GM19193 (cell line): ENCODE measurements around the gene SLC38A3.
A peak's percentile ranks its signal among the peaks of the same experiment; 100 is the strongest.

Source experiments
- POLR2A ChIP-seq: IDR thresholded peaks from 4 replicates; pipeline ENCODE4 v1.6.1; 2011; ENCODE audit not compliant: insufficient read depth, insufficient read length; ENCODE audit errors: extremely low read depth

Gene SLC38A3

DNA sequence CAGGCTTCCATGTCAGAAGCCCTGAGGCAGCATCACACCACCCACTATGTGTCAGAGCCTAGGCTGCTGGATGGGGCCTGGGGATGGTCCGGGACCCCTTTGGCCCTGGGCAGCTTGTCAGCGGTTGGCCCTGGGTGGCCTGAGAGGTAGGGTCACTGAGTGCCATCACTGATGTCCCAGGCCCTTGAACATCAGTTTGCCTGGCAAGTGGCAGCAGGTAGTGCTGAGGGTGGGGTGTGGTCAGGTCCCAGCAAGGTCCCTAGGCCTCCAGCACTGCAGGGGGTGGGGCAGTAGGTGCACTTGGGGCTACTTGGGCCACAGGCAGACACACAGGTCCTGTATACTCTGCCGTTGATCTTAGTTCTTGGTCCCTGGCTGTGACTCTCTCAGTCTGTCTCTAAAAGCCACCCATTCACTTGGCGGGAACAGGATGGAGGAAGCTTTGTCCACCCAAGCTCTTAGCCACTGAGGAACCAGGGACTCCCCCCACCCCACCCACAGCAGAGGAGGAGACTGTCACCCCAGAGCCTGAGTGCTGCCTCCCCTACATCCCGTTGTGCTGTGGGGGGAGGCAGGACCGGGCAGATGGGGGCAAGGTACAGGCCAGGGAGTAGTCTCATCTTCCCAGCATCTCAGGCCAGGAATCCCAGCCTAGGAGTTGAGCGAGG is 36.8 kb downstream of the SLC38A3 start:
- peak; percentile 16 for TF ChIP-seq POLR2A

DNA sequence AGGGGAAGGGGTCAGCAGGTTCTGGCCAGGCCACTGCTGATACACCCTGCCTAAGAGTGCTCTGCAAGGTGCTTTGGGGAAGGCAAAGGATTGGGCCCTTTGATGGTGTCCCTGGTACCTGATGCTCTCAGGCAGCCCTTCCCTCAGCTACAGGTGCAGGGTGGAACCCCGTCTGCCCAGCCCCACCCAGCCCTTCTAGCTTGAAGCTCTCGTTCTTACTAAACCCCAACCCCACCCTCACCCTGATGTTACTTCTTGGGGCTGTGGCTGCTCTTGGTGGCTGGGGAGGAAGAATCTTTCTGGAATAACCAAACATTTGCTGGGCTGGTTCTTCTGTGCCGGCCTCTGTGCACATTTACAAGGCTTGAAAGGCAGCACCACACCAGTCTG is 37.3 kb downstream of the SLC38A3 start:
- no peak for TF ChIP-seq POLR2A

DNA sequence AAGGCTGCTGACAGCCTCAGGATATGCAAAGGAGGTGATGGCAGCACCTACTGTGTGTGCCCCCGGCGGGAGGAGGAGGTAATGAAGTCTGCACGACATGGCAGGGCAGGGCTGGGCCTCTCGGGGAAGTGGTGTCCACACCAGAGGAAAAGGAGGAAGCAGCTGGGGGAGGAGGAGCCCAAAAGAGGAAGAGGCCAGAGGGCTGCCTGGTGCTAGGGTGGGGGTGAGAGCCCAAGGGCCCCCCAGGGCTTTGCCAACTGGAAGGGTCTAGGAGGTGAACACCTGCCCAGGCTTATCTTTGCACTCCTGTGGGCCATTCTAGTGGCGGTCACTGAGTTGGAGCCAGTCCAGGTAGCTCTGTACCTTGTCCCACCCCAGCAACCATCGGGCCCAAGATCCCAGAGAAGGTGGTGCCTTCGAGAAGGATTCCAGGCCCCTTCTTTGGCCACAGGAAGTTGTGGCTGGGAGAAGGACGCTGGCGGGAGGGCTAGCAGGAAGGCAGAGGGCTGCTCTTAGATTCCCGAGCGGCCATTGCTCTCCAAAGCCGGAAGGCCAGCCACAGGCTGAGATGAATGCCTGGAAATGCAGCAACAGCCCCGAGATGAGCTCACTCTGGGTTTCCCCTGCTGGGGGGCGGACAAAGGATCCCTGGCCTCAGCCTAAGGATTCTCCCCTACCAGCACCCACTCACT is 37.9 kb downstream of the SLC38A3 start:
- TF ChIP-seq POLR2A: no peak

DNA sequence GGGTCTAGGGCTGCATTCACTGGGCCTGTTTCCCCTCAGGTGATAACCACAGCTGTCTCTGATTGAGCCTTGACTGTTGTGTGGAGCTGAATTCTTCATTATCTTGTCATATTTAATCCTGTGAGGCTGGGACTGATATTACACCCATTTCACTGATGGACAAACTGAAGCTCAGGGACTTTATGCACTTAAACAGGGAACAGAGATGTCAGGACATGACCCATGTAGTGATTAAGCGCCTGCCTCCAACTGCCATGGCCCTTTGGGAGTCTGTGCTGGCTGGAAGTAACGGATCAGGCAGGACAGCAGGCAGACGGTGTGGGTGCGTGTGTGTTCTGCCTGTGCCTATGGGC is 38.4 kb downstream of the SLC38A3 start:
- no peak for TF ChIP-seq POLR2A

DNA sequence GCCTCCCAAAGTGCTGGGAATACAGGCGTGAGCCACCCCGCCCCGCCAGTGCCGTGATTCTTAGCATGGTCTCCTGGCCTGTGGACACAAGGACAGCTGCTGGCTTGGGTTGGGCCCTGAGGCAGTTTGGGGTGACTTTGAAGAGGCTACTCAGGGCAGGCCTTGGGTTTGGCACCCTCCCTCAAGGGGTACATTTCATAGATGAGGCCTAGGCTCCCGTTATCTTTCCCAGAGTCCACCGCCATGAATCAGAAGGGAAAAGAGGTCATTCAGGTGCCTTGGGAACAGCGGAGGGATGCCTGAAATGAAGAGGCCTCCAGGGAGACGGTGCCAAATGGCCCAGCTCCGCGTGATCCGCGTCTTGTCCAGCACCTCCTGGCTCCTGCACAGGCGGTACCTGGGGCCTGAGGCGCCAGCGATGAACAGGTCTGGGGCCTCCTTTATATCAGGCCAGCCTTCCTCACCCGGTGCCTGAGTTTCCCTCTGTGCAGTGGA is 40.2 kb downstream of the SLC38A3 start:
- no peak for TF ChIP-seq POLR2A

DNA sequence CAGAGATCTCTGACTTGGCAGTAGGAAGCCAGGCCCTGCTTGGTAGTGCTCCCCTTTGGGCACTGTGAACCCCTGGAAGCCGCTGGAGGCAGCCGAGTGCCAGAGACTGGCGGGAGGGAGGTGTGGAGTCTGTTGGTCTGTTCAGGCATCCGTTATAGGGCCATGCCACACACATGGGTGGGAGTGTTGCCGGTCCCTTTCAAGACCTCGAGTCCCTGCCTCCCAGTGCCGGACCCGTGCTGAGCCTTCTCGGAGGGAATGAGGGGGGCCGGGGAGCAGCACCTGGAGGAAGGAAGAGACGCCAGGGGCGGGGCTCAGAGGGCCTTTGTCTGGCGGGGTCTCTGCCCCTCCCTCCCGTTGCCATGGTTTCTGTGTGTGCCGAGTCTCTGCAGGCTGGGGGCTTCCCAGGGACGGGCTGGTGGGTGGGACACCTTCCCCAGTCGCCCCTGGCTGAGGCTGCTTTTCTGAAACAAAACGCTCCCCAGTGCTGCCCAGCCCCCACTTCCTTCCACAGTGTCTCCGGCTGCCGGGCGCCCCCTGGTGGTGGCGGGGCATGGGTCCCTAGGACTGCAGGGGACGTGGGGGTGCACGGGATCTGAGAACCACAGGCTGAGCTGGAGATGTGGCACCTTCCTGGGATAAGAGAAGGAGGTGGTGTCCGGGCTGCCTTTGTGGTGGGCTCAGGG is 40.9 kb downstream of the SLC38A3 start:
- TF ChIP-seq POLR2A: no peak

DNA sequence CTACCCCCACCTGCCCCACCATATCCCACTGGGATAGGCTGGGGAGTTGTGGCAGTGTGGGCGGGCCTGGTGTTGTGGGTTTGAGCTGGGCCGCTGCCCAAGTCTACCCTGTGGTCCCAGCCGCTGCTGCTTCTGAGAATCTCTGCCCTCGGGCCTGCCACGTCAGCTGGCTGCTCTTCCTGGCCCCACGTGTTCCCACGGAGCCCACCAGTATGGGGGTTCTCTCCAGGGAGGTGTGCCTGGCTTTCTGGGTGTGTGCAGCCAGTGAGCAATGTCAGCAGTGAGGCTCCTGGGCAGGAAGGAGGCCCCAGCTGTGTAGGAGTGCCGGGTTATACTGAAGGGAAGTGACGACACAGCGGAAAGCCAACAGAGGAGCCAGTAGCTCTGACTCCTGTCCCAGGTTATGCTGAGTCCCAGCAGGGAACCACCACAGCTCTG is 41.5 kb downstream of the SLC38A3 start:
- peak; percentile 37 for TF ChIP-seq POLR2A

DNA sequence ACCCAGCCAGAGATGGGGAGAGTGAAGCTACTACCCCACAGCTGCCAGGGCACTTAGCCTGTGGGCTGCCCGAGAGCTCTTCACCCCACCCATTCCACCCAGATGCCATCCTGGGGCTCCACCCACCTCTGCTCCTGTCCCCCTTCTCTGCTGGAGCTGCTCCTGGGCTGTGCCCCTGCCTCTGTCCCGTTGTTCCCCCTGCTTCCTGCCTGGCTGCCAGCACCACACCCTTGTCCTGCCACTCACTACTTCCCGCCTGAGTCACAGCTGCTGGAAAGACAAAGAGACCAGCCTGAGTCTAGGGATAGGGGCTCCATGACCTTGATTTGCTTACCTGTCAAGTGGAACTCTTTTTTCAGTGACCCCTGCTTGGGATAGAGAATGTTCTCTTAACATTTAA is 43.3 kb downstream of the SLC38A3 start:
- TF ChIP-seq POLR2A: no peak

DNA sequence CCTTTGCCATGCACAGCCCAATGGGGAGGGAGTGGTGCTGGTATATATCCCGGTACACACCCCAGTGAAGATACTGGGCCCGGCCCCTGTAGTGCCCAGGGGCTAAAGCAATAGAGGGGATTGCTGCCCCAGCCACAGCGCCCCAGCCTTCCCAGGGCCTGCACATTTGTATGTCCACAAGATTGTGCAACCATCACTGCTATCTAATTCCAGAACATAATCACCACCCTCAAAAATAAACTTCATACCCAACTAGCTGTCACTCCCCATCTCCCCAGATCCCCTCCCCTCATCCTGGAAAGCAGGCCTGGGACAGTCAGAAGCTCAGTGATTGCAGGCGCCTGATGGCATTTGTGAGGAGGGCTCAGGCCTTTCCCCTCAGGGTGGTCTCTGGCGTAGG is 44.4 kb downstream of the SLC38A3 start:
- no peak for TF ChIP-seq POLR2A

DNA sequence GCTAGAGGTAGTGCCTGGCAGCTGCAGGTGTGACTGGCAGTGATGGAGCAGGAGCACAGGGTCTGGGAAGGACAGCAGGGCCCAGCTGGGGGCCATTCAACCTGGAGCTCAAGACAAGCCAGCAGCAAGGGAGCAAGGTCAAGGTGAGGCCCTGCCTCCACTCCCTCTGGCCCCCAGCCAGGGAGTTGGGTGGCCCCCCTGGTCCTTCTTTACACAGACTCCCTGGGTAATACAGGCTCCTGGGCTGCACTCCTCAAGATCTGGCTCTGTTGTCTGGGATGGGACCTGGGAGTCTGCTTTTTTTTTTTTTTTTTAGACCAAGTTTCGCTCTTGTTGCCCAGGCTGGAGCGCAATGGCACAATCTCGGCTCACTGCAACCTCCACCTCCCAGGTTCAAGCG is 45.4 kb downstream of the SLC38A3 start:
- no peak for TF ChIP-seq POLR2A

DNA sequence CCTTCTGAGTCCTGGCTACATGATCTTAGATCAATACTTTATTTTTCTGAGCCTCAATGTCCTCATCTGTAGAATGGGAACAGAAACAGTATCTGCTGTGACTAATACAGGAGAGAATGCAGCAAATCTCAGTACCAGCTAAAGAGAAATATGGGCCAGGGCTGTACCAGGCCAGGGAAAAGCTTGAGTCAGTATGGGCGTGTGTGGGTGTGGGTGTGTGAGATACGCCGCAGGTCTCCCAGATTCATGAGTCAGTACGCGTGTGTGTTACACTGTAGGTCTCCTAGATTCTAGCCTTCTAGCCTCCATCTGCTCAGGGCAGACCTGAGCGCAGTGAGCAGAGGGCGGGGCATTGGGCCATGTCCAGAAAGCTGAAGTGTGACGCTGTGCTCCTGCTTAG is 46.1 kb downstream of the SLC38A3 start:
- TF ChIP-seq POLR2A: no peak

DNA sequence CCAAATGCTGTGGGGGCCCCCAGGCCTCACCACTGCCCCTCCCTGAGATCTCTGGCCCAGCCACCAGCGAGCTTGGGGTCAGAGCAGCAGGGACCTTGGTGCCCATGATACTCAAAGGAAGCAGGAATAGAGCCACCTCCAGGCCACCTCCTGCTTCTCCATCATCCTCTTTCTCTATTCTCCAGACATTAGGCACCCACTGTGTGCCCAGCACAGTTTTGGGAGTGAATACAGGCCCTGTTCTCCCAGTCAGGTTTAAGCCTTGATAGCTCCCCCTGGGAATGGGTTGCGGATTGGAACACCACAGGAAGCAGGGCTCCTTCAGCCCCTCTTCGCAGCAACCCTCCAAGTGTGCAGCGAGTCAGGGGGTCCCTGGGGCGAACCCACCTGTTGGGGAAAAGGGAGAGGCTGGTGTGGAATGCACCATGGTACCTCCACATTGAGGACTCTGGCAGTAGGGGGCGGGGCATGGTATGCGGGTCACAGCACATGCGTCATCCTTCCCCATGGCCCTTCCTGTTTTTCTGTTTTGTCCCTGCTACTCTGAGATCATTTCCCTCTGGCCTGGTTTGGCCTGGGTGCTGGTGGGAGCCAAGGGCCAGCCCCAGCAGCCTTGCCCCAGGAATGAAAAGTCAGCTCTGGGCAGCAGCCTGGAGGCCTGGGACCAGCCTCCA is 49.6 kb downstream of the SLC38A3 start:
- no peak for TF ChIP-seq POLR2A

DNA sequence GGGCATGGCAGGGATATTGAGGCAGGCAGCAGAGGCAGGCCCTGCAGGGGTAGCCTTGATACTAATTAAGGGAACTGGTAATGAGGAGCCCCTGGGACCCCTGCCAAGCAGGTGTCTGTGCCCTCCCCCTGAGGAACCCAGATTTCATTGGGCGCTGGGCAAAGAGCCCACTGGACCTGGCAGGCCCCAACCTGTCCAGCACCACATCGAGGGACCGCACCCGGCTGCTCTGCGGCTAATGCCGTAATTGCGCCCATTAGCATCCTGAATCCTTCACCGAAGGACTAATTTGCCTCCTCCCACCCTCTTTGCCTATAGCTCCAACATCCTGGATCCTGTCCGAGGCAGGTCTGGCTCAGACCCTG is 50.2 kb downstream of the SLC38A3 start:
- no peak for TF ChIP-seq POLR2A

DNA sequence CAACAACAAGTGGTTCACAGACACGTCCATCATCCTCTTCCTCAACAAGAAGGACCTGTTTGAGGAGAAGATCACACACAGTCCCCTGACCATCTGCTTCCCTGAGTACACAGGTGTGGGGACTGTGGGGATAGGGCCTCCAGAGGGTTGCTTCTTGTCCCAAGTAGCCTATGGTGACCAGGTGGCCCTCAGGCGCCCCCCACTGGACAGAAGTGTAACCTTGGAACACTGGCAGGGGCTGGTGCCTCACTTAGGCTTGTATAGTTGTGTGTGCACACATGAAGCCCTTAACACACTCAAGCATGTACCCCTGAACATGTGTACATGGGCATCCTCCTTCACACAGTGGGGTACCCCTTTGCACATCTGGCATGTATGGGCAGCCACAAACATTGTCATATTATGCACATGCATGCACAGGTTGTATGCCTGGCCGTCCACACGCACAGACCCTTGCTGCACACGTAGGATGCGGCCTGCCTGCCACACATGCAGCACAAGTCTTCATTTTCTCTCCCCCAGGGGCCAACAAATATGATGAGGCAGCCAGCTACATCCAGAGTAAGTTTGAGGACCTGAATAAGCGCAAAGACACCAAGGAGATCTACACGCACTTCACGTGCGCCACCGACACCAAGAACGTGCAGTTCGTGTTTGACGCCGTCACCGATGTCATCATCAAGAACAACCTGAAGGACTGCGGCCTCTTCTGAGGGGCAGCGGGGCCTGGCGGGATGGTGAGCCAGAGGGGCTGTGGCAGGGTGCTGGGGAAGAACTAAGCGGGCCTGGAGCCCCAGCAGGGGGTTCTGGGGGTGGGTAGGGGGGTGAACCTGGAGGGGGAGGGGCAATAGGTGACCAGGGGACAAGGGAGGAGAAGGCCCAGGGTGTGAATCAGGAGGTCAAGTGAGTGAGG is 52.2 kb downstream of the SLC38A3 start:
- TF ChIP-seq POLR2A: no peak
